Smooth muscle cell of the coronary artery (primary cell): Measurements from ENCODE around the gene PLAAT1. TPM values are rescaled to one million over a fixed set of nuclear protein-coding genes. Genes with fewer than 3 reads are reported as not detected.

Source experiments
- total RNA-seq: library from RNA; depleted of rRNA; stranded (reverse); fragments of >200 nt; gene quantifications from 2 replicates; pipeline ENCODE4 v1.2.3, GENCODE V29; 2014; ENCODE audit warnings: low replicate concordance

The PLAAT1 gene
- not detected in 2 replicates for total RNA-seq

GRCh38 chr3:193240850-193241706 is at the start of gene PLAAT1:
Gene PLAAT1 (plus strand): TSS chr3:193241222. CDS start chr3:193255651, 14,429 bp downstream.

Other genes with a start within 250 kb of the PLAAT1 start
- gene ATP13A5, start 137.5 kb downstream of the PLAAT1 start, total RNA-seq, result not detected in 2 replicates